Right cardiac atrium (tissue), 5 donors: ENCODE results near the gene UBASH3B. TPM values are rescaled to one million over a fixed set of nuclear protein-coding genes. Genes with fewer than 3 reads are reported as not detected.

Experiments
- ATAC-seq, 2 donors: fragments of 200-7000 bp; cut with Tn5 transposase; one replicate each; pipeline versions ENCODE4 v1.8.0 to v1.9.1; 2020; ENCODE audit warnings: moderate library complexity in 2 of 2, mild to moderate bottlenecking in 1 of 2
- DNase-seq, 3 donors: peaks; one replicate each; pipeline ENCODE4 v3.0.0-alpha.2; 2020
- H3K27ac ChIP-seq: one replicate; pipeline ENCODE4 v1.5.1; 2013; ENCODE audit warnings: mild to moderate bottlenecking, low read length, control low read depth, moderate library complexity
- H3K27me3 ChIP-seq: one replicate; pipeline ENCODE4 v1.6.1; 2013; ENCODE audit not compliant: control insufficient read depth, insufficient read depth
- H3K4me1 ChIP-seq: one replicate; pipeline ENCODE4 v1.6.1; 2013; ENCODE audit warnings: low read length; ENCODE audit not compliant: control insufficient read depth, insufficient read depth
- H3K4me3 ChIP-seq: one replicate; pipeline ENCODE4 v1.5.1; 2013; ENCODE audit warnings: low read length, control low read depth
- H3K9me3 ChIP-seq: one replicate; pipeline ENCODE4 v1.6.1; 2013; ENCODE audit warnings: low read length; ENCODE audit not compliant: control insufficient read depth
- WGBS: extraction: QIAGEN DNeasy Blood & Tissue Kit; methylation state at CpG from one replicate; pipeline ENCODE4 v1.1.7; 2013; 5-methylcytosine and 5-hydroxymethylcytosine counted together
- intact Hi-C, 4 donors: fragments of 100-400 bp; cut with DNase I; formaldehyde crosslinking; loops; one replicate each; pipeline versions ENCODE4 v1.11.0 to v1.14.0; 2022 to 2023
- polyA plus RNA-seq: library from polyadenylated mRNA; stranded (reverse); fragments of 200-250 nt; gene quantifications from one replicate; pipeline ENCODE4 v1.2.3, GENCODE V29; 2013
- total RNA-seq, 4 donors: library from RNA; stranded (reverse); fragmentation: NEBNext Ultra II Directional; extraction: Animal tissue kit (Norgen Biotek cat#: 25700); gene quantifications; one replicate each; pipeline ENCODE4 v1.2.1, GENCODE V29; 2021
- donor health status: healthy with polysubstance abuse.
- donor health status: DM: no; HTN: yes; CAD: no.
- donor health status: DM: no; HTN: no; CAD: no.
- donor health status: DM: no; HTN: yes; CAD: no; lungs with severe emphysema.
- donor health status: DM: yes; HTN: yes; CAD: no.

Gene UBASH3B
- total and polyA plus RNA-seq, 5 donors = 0.34 to 2.5 (median 1.6) TPM

DNA sequence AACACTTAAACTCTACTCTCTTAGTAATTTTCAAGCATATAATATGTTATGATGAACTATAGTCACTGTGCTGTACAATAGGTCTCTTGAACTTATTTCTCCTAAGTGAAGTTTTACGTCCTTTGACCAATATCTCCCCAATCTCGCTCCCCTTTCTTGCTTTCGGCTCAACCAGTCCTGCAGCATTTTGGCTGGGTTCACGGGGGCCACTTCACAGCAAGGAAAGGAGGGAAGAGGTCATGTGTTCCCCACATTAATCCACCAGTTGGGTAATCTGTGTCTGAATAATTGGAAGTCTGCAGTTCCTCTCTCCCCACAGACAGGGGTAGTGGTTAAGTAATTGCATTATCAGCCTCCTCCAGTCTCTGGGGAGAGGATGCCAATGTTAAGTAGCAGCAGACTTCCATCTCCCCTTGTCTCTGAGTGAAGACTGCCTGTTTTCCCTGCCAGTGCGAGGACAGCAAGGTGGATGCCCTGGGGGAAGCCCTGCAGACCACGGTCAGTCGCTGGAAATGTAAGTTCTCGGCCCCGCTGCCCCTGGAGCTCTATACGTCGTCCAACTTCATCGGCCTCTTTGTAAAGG lies 123.6 kb downstream of the UBASH3B start:
- intact Hi-C loops = no loop called here
- H3K4me3 ChIP-seq = no peak overlapping the region
- no peaks in the 10 kb centered on the region for H3K4me1 ChIP-seq
- DNase-seq (no peak), ATAC-seq (no peak)
- H3K27me3 ChIP-seq = no peaks in the 10 kb centered on the region
- no peaks in the 10 kb centered on the region for H3K9me3 ChIP-seq
- WGBS = 85% methylated on average over 12 of the region's 12 CpGs
- no peak overlapping the region for H3K27ac ChIP-seq

DNA sequence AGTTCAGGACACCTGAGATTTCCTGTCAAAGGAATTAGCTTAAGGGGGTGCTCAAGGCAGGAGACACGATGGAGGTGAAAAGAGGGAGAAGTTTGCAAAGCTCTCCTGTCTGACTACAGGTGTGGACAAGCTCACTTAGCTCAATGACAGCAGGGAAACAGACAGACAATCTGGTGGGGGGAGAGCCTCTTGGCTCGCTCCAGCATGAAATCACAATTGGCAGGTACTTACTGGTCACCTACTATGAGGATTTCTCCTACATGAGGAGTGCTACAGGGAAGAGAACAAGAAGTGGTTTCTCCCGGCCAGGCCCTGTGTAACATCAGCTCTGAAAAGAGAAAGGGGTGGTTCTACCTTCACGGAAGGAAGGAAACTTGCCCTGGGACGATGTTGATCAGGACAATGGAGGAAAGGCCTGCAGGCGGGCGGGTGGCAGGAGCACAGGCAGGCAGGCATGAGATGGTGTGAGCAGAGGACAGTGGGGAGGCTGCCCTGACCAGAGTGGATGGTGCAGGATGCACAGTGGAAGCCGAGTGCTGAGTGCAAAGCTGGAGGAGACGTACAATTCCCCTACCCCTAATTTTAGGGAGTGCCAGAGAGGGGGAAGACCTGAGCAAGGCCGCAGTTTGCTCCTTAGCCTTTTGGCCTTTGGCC lies 124.9 kb downstream of the UBASH3B start:
- no peaks in the 10 kb centered on the region for H3K27me3 ChIP-seq
- 82% methylated on average over 10 of the region's 10 CpGs for WGBS
- ATAC-seq (peak in 1 of 2 donors; percentile 11), DNase-seq (no peak)
- no peak overlapping the region for H3K4me3 ChIP-seq
- no peaks in the 10 kb centered on the region for H3K4me1 ChIP-seq
- H3K27ac ChIP-seq = no peak overlapping the region
- intact Hi-C loops = loop anchor here (2.0 to 10.0 kb wide), 4 partner anchors 133 to 148 kb away; no protein-coding TSS in a partner anchor
- H3K9me3 ChIP-seq = no peaks in the 10 kb centered on the region

DNA sequence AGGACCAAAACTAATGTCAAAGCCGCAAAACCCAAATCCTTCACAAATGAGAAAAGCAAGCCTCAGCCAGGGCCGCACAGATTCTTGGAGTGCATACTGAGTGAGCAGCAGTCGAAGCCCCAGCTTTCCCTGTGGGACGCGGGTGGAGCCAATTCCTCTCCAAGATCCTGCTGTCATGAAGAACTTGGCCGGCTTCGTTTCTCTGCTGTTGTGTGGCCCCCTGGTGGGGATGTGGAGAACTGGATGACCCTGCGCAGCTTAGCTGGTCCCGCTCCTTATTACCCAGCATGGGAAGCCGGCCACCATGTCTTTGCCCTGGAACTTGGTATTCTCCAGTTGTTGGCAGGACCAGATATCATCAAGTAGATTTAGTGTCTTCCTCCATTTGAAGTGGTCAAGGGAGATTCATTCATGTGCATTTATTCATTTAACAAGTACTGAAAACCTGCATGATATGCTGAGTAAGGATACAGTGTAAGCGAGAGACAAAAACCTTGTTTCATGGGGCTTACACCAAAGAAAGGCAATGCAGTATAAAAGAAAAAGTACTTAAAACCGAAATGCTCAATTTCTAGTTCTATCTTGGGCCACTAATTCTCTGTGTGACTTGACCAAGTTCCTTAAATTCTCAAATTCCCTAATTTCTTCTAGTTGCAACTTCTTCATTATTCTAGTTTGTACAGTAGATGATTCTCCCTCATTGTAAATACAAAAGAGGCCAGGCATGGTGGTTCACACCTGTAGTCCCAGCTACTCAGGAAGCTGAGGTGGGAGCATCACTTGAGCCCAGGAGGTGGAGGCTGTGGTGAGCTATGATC lies 126.1 kb downstream of the UBASH3B start:
- Histone ChIP-seq H3K4me3 (no peak overlapping the region), H3K4me1 (no peaks in the 10 kb centered on the region), H3K27ac (no peak overlapping the region), H3K27me3 (no peaks in the 10 kb centered on the region), H3K9me3 (no peaks in the 10 kb centered on the region)
- intact Hi-C loops = loop anchor here (2.0 to 10.0 kb wide), 4 partner anchors 134 to 149 kb away; no protein-coding TSS in a partner anchor
- WGBS = 16% methylated on average over 12 of the region's 12 CpGs
- DNase-seq (peak; percentile 89 to 96 (median 94)), ATAC-seq (peak; percentile 93 to 96)

DNA sequence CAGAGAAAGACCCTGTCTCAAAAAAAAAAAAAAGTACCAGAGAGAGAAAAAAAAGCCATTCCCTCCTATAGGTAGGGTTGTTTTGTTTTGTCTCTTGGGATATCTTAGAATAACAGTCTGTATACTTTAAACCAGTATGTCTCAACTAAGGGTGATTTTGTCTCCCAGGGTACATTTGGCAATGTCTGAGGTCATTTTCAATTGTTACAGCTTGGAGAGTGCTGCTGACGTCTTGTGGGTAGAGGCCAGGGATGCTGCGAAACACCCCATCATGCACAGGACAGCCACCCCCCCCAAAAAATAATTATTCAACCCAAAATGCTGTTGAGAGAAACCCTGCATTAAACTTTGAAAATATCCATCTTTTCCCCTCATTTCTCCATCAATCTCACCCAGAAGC lies 126.7 kb downstream of the UBASH3B start:
- WGBS = 87% methylated on average over 2 of the region's 2 CpGs
- ATAC-seq (no peak), DNase-seq (no peak)
- Histone ChIP-seq H3K27ac (no peak overlapping the region), H3K4me1 (no peaks in the 10 kb centered on the region), H3K27me3 (no peaks in the 10 kb centered on the region), H3K9me3 (no peaks in the 10 kb centered on the region), H3K4me3 (no peak overlapping the region)
- intact Hi-C loops = loop anchor here in 3 of 4 donors (5.0 to 10.0 kb wide), 3 partner anchors 135 to 150 kb away; no protein-coding TSS in a partner anchor

DNA sequence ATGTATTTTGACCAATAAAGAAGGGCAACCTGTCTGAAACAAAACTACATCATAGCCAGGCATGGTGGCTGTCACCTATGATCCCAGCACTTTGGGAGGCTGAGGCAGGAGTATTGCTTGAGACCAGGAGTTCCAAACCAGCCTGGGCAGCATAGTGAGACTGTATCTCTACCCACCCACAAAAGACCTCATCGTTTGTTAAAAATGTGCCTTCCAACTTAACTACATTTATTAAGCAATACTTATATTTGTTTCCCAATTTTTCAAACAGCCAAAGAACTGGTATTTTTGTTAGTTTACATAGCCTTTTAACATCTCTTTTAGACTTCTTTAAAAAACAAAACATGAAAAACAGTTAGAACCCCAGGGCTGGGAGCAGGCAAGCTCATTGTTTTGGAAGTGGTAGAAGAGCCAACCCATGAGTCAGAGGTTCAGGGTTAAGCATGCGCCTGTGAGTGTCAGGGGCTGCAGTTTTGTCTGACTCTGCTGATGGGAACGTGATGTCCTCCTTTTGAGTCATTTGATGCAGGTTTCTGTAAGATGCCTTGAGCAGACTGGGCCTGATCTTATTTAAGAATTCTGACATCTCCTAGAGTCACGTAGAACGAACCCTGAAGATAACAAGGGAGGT lies 128.9 kb downstream of the UBASH3B start:
- no peak overlapping the region for H3K27ac ChIP-seq
- no peaks in the 10 kb centered on the region for H3K27me3 ChIP-seq
- ATAC-seq (peak; percentile 40 to 48), DNase-seq (peak in 1 of 3 donors; percentile 41)
- no peaks in the 10 kb centered on the region for H3K9me3 ChIP-seq
- no peak overlapping the region for H3K4me3 ChIP-seq
- WGBS = 46% methylated on average over 5 of the region's 5 CpGs
- H3K4me1 ChIP-seq = no peaks in the 10 kb centered on the region
- intact Hi-C loops = loop anchor here in 3 of 4 donors (5.0 to 10.0 kb wide), 3 partner anchors 137 to 152 kb away; no protein-coding TSS in a partner anchor

DNA sequence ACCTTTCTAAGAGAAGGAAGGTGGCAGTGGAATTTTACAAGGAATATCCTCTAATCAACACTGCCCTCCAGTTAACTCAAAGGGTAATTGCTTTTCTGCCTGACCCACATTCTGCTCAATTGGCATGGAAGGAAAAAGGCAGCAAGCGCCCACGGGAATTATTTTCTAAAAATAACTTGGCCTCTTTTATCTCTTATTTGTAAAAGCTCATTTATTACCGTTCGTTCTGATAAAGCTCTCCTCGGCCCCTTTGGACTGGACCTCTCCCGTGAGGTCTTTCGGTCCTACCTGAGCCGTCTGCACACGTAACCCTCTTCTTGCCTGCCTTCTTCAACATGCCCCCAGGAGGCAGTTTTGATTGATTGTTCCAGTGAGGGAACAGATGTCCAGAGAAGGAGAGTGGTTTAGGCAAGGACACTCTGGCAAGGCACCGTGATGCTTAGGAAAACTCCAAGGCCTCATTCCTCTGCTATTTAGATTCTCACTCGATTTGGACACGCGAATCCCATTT lies 129.6 kb downstream of the UBASH3B start:
- intact Hi-C loops = loop anchor here in 1 of 4 donors (10.0 kb wide), 1 partner anchor 150 kb away; no protein-coding TSS in a partner anchor
- 55% methylated on average over 13 of the region's 13 CpGs for WGBS

DNA sequence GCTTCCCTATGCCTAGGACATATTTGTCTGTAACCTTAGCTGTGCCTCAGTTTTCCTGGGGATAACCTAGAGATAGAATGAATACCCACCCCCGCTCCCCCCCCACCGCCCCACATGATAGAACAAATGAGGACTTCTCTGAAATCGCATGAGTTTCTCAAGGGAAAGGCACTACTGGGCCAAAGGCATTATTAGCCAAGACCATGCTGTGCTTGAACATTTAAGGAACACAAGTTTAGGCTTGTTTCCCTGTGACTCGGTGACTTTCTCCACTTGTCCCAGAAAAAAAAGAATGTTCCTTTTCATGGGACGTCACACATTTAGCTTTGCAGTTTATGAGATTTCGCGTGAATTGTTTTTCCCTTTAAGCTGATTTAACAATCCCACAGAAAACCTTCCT lies 131.4 kb downstream of the UBASH3B start:
- WGBS = 86% methylated on average over 7 of the region's 7 CpGs
- H3K9me3 ChIP-seq = no peaks in the 10 kb centered on the region
- H3K27ac ChIP-seq = peak overlapping the region; percentile 3
- no peaks in the 10 kb centered on the region for H3K4me1 ChIP-seq
- intact Hi-C loops = loop anchor here in 1 of 4 donors (10.0 kb wide), 1 partner anchor 152 kb away; no protein-coding TSS in a partner anchor
- no peak overlapping the region for H3K4me3 ChIP-seq
- ATAC-seq (no peak), DNase-seq (no peak)
- H3K27me3 ChIP-seq = no peaks in the 10 kb centered on the region

More for the DNA sequence above, 129.6 kb downstream of the UBASH3B start:
- H3K27ac ChIP-seq = no peak overlapping the region
- ATAC-seq (no peak), DNase-seq (no peak)
- H3K9me3 ChIP-seq = no peaks in the 10 kb centered on the region
- H3K4me3 ChIP-seq = no peak overlapping the region
- H3K27me3 ChIP-seq = no peaks in the 10 kb centered on the region
- H3K4me1 ChIP-seq = no peaks in the 10 kb centered on the region

DNA sequence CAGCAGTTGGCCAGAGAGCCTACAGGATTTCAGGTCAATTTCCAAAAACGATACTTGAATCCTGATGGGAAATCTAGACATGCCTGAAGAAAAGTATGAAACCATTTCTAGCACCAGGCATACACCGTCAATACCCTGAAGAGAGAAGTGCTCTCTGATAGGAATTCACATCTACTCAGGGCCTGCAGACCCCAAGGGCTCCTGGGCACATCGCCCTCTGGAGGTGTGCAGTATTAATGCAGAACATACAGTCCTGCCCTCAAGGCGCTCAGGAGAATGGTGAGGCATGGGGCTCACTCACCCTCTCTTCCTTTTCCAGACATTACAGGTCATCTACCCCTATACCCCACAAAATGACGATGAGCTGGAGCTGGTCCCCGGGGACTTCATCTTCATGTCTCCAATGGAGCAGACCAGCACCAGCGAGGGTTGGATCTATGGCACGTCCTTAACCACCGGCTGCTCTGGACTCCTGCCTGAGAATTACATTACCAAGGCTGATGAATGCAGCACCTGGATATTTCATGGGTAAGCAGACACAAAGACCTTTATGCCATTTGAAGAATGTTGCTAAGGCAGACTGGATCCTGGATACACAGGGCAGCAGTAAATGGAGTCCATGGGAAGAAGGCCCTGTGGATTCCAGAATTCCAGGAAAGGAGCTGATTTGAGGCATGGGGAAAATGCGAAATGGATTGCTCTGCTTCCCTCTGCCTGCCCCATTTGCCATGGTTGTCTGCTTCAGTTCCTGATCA lies 133.4 kb downstream of the UBASH3B start:
- WGBS = 92% methylated on average over 10 of the region's 10 CpGs
- intact Hi-C loops = loop anchor here in 1 of 4 donors (10.0 kb wide), 1 partner anchor 154 kb away; no protein-coding TSS in a partner anchor

DNA sequence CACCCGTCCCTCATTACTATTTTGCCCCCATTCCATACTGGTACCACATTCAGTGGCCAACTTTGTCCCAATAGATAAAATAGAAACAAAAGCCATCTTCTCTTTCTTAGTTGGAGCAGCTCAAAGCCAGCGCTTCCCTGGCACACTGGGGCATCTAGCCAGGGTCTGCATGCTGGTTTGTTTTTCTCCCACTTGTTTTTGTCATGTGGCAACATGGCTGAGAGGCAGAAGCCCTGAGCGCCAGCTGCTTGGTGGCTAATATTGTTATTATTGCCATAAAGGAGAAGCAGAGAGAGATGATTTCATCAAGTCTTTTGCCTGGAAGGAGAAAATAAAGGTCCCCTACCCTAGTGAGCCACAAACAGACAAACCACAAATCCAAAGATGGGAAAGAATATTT lies 134.4 kb downstream of the UBASH3B start:
- Histone ChIP-seq H3K9me3 (no peaks in the 10 kb centered on the region), H3K27me3 (no peaks in the 10 kb centered on the region), H3K4me1 (no peaks in the 10 kb centered on the region), H3K27ac (no peak overlapping the region), H3K4me3 (no peak overlapping the region)
- no peak for ATAC-seq
- DNase-seq = no peak
- intact Hi-C loops = loop anchor here in 3 of 4 donors (10.0 kb wide), 3 partner anchors 55 to 155 kb away; no protein-coding TSS in a partner anchor
- WGBS = 87% methylated on average over 3 of the region's 3 CpGs

More for the DNA sequence above, 133.4 kb downstream of the UBASH3B start:
- Histone ChIP-seq H3K4me1 (no peaks in the 10 kb centered on the region), H3K9me3 (no peaks in the 10 kb centered on the region), H3K27ac (no peak overlapping the region), H3K4me3 (no peak overlapping the region), H3K27me3 (no peaks in the 10 kb centered on the region)
- ATAC-seq = no peak
- no peak for DNase-seq

DNA sequence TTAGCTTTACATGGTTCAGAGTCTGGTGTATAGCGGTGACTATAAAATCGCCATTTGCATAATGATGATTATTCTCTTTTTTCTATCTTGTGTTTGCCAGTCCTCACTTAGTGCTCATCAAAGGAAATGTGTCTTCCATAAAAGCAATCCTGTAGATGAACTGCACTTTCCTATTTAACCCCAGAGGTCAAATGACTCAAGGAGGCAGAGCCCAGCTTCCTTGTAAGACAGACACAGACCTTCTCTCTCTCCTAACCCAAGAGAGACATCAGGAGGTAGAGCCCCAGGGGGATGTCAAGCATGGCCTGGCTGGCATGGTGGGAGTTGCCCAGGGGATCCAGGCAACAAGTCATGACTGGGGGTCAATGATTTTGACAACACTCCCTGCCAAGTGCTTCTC lies 135.9 kb downstream of the UBASH3B start:
- ATAC-seq (no peak), DNase-seq (no peak)
- no peaks in the 10 kb centered on the region for H3K27me3 ChIP-seq
- H3K4me1 ChIP-seq = no peaks in the 10 kb centered on the region
- H3K9me3 ChIP-seq = no peaks in the 10 kb centered on the region
- H3K27ac ChIP-seq = no peak overlapping the region
- intact Hi-C loops = loop anchor here in 2 of 4 donors (10.0 kb wide), 2 partner anchors 53 to 63 kb away; no protein-coding TSS in a partner anchor
- 100% methylated on average over 2 of the region's 2 CpGs for WGBS
- H3K4me3 ChIP-seq = no peak overlapping the region
